H1 (cell line): ENCODE measurements around the gene TIMM8A. TPM values are rescaled to one million over a fixed set of nuclear protein-coding genes. Genes with fewer than 3 reads are reported as not detected.

Experiments used
- CTCF ChIA-PET: fragments of 300-600 bp; sonication (Branson Sonifier 250); formaldehyde crosslinking; loops from one replicate; lab custom pipeline; 2021; ENCODE audit not compliant: partially characterized antibody; lab: Charles Lee
- POLR2A ChIA-PET: fragments of 300-600 bp; sonication (Branson Sonifier 250); formaldehyde crosslinking; loops from one replicate; lab custom pipeline; 2021; ENCODE audit warnings: inconsistent platforms; ENCODE audit not compliant: partially characterized antibody; lab: Charles Lee
- DNase-seq, 2 experiments: peaks; one replicate each; pipeline versions ENCODE4 v3.0.0 to v3.0.0-alpha.2; 2010 to 2022; ENCODE audit warnings: low spot score in 2 of 2, low read depth in 1 of 2, mixed read lengths in 1 of 2
- FAIRE-seq: peaks from 2 replicates; lab custom pipeline; 2011; peaks lifted over from hg19 to GRCh38; lab: Jason Lieb, UNC
- H2AFZ ChIP-seq: 2 replicates; pipeline ENCODE4 v1.8.1; 2012; ENCODE audit warnings: low read length, inconsistent platforms
- H2AK5ac ChIP-seq: 2 replicates; pipeline ENCODE4 v1.6.1; 2013; ENCODE audit warnings: low read depth, low read length
- H2BK120ac ChIP-seq: replicated peaks from 2 replicates; pipeline ENCODE3; 2013; ENCODE audit warnings: low read depth, low read length, inconsistent platforms
- H2BK12ac ChIP-seq: 2 replicates; pipeline ENCODE4 v1.6.1; 2013; ENCODE audit warnings: low read depth, low read length
- H2BK15ac ChIP-seq: 2 replicates; pipeline ENCODE4 v1.6.1; 2013; ENCODE audit warnings: low read length
- H2BK20ac ChIP-seq: 2 replicates; pipeline ENCODE4 v1.6.1; 2013; ENCODE audit warnings: low read length
- H2BK5ac ChIP-seq: 2 replicates; pipeline ENCODE4 v1.6.1; 2013; ENCODE audit warnings: low read depth, low read length
- H3K14ac ChIP-seq: 2 replicates; pipeline ENCODE4 v1.6.1; 2013; ENCODE audit warnings: inconsistent platforms; ENCODE audit not compliant: insufficient read length
- H3K18ac ChIP-seq: 2 replicates; pipeline ENCODE4 v1.6.1; 2013; ENCODE audit warnings: low read length; ENCODE audit errors: extremely low read depth
- H3K23ac ChIP-seq: 2 replicates; pipeline ENCODE4 v1.6.1; 2013; ENCODE audit warnings: inconsistent platforms; ENCODE audit not compliant: insufficient read length
- H3K23me2 ChIP-seq: 2 replicates; pipeline ENCODE4 v1.6.1; 2013; ENCODE audit warnings: low read depth, low read length
- H3K27ac ChIP-seq: 2 replicates; pipeline ENCODE4 v1.6.1; 2011; ENCODE audit warnings: low read depth, low read length, inconsistent platforms
- H3K27me3 ChIP-seq, 4 experiments: replicated peaks in 1 of 4; 1 replicate in 1 of 4; 2 replicates in 3 of 4; pipeline versions ENCODE4 v1.6.1 to v1.8.1; 2011 to 2013; ENCODE audit warnings: low read length in 3 of 4, mild to moderate bottlenecking in 3 of 4, inconsistent platforms in 2 of 4, mixed read lengths in 2 of 4, moderate library complexity in 1 of 4; ENCODE audit not compliant: control insufficient read depth in 3 of 4, insufficient read depth in 3 of 4; ENCODE audit errors: extremely low read depth in 1 of 4
- H3K36me3 ChIP-seq, 4 experiments: 2 replicates each; pipeline versions ENCODE4 v1.6.1 to v1.8.1; 2011 to 2013; ENCODE audit warnings: mild to moderate bottlenecking in 4 of 4, low read length in 3 of 4, moderate library complexity in 2 of 4, control low read depth in 1 of 4, inconsistent platforms in 1 of 4; ENCODE audit not compliant: insufficient read depth in 4 of 4, control insufficient read depth in 2 of 4
- H3K4ac ChIP-seq: replicated peaks from 2 replicates; pipeline ENCODE3; 2013; ENCODE audit warnings: low read length, low read depth, mixed read lengths, inconsistent platforms; ENCODE audit not compliant: insufficient read length
- H3K4me1 ChIP-seq, 4 experiments: replicated peaks in 1 of 4; 1 replicate in 1 of 4; 2 replicates in 3 of 4; pipeline versions ENCODE4 v1.6.1 to v1.8.1; 2011 to 2013; ENCODE audit warnings: low read length in 3 of 4, inconsistent platforms in 2 of 4, mixed read lengths in 1 of 4; ENCODE audit not compliant: insufficient read depth in 4 of 4, control insufficient read depth in 3 of 4
- H3K4me2 ChIP-seq, 2 experiments: 2 replicates each; pipeline versions ENCODE4 v1.6.1 to v1.8.1; 2011 to 2013; ENCODE audit warnings: low read depth in 2 of 2, low read length in 2 of 2, control low read depth in 1 of 2, inconsistent platforms in 1 of 2, mild to moderate bottlenecking in 1 of 2; ENCODE audit not compliant: insufficient read depth in 1 of 2
- H3K4me3 ChIP-seq, 4 experiments: fragments of 200-600, 300-600 bp in 1 of 4; sonication (generic), shearing (Covaris generic), sonication (Bioruptor Twin) in 1 of 4; 2 replicates each; pipeline versions ENCODE4 v1.5.1 to v1.8.1; 2011 to 2016; ENCODE audit warnings: low read length in 4 of 4, low read depth in 3 of 4, control low read depth in 2 of 4, inconsistent platforms in 2 of 4, mild to moderate bottlenecking in 2 of 4, mixed read lengths in 1 of 4, moderate library complexity in 1 of 4; ENCODE audit not compliant: insufficient read depth in 2 of 4; ENCODE audit errors: extremely low read depth in 1 of 4
- H3K56ac ChIP-seq: replicated peaks from 2 replicates; pipeline ENCODE3; 2013; ENCODE audit warnings: low read depth, mild to moderate bottlenecking, mixed read lengths, low read length, inconsistent platforms; ENCODE audit not compliant: insufficient read length
- H3K79me1 ChIP-seq: 2 replicates; pipeline ENCODE4 v1.6.1; 2013; ENCODE audit warnings: low read depth, low read length, control low read depth
- H3K79me2 ChIP-seq, 2 experiments: 2 replicates each; pipeline versions ENCODE4 v1.6.1 to v1.8.1; 2012 to 2013; ENCODE audit warnings: low read length in 2 of 2, mild to moderate bottlenecking in 2 of 2, inconsistent platforms in 1 of 2; ENCODE audit not compliant: insufficient read depth in 2 of 2, control insufficient read depth in 1 of 2
- H3K9ac ChIP-seq, 4 experiments: replicated peaks in 1 of 4; 1 replicate in 1 of 4; 2 replicates in 3 of 4; pipeline versions ENCODE4 v1.6.1 to v1.8.1; 2011 to 2013; ENCODE audit warnings: low read depth in 3 of 4, low read length in 3 of 4, control low read depth in 2 of 4, mild to moderate bottlenecking in 2 of 4, moderate library complexity in 2 of 4, inconsistent platforms in 1 of 4; ENCODE audit errors: extremely low read depth in 1 of 4
- H3K9me3 ChIP-seq, 2 experiments: 2 replicates each; pipeline versions ENCODE4 v1.6.1 to v1.8.1; 2012 to 2013; ENCODE audit warnings: mild to moderate bottlenecking in 2 of 2, moderate library complexity in 2 of 2, control low read depth in 1 of 2, inconsistent platforms in 1 of 2, low read depth in 1 of 2, low read length in 1 of 2, mixed read lengths in 1 of 2; ENCODE audit not compliant: insufficient read depth in 2 of 2
- H4K20me1 ChIP-seq, 2 experiments: replicated peaks in 1 of 2; 2 replicates each; pipeline versions ENCODE3 to v1.8.1; 2011 to 2013; ENCODE audit warnings: inconsistent platforms in 2 of 2, low read length in 2 of 2, mild to moderate bottlenecking in 1 of 2; ENCODE audit not compliant: insufficient read depth in 2 of 2, control insufficient read depth in 1 of 2
- H4K5ac ChIP-seq: 2 replicates; pipeline ENCODE4 v1.6.1; 2013; ENCODE audit warnings: low read length, low read depth, mixed read lengths, inconsistent platforms; ENCODE audit not compliant: insufficient read length
- H4K8ac ChIP-seq: 2 replicates; pipeline ENCODE4 v1.8.0; 2013; ENCODE audit warnings: mild to moderate bottlenecking, moderate library complexity, low read length, inconsistent platforms; ENCODE audit not compliant: insufficient read depth; ENCODE audit errors: extremely low read depth
- H4K91ac ChIP-seq: replicated peaks from 2 replicates; pipeline ENCODE3; 2013; ENCODE audit warnings: low read length, mixed read lengths, inconsistent platforms; ENCODE audit not compliant: insufficient read length
- WGBS, 2 experiments: shearing (Covaris generic) in 1 of 2; methylation state at CpG; one replicate each; pipeline versions ENCODE4 v1.1.6 to v1.1.7; 2013 to 2015; ENCODE audit warnings: low lambda C conversion rate in 2 of 2, mixed read lengths in 2 of 2, inconsistent platforms in 1 of 2, low coverage in 1 of 2, missing lambda C conversion rate in 1 of 2; ENCODE audit not compliant: insufficient replicate concordance in 2 of 2, insufficient coverage in 1 of 2, insufficient read length in 1 of 2; ENCODE audit errors: extremely low coverage in 1 of 2, missing lambda C conversion rate in 1 of 2; 5-methylcytosine and 5-hydroxymethylcytosine counted together
- polyA plus RNA-seq, 7 experiments: library from polyadenylated mRNA; depleted of rRNA in 3 of 7; stranded (reverse) in 5 of 7; unstranded in 2 of 7; fragments of >200 nt in 5 of 7; fragments of 200-250 nt in 2 of 7; gene quantifications; 1 replicate in 5 of 7; 2 replicates in 1 of 7; 4 replicates in 1 of 7; pipeline versions ENCODE4 v1.2.1 to v1.2.3, GENCODE V29; 2011 to 2013; ENCODE audit warnings: missing spikeins in 2 of 7, mixed read lengths in 2 of 7
- total RNA-seq: library from RNA; stranded (reverse); fragmentation: NEBNext Ultra II Directional; extraction: Animal tissue kit (Norgen Biotek cat#: 25700); gene quantifications from 2 replicates; pipeline ENCODE4 v1.2.1, GENCODE V29; 2021

Gene TIMM8A
- total and polyA plus RNA-seq, 2 of the 8 experiments (the other 6 are each of a cell fraction or from before 2014, with no cell fraction given) = 16.1 to 38.1 TPM

GRCh38 chrX:101393530-101394305 lies 45.2 kb upstream of the TIMM8A start:
- ChIA-PET CTCF (no interaction called here), POLR2A (interaction anchor here (0.6 to 4.0 kb wide), 10 partner anchors 9 to 362 kb away, joined by 3 to 45 read pairs (median 4); partner anchors contain the start of gene TIMM8A)
- 90% methylated on average over 10 of the region's 11 CpGs; no CpG with 5 or more reads in 1 of the 2 experiments for WGBS, 2 experiments
- Histone ChIP-seq H2BK15ac (no peak overlapping the region), H3K4me1 (no peaks in the 10 kb centered on the region; a peak in 1 of 7 replicates), H3K23me2 (peaks cover 4% of the 10 kb centered on the region; the same call in 1 of the 2 replicates), H4K5ac (no peak overlapping the region), H3K9ac (no peak overlapping the region), H3K9me3 (no peaks in the 10 kb centered on the region), H2BK5ac (no peak overlapping the region), H3K4ac (no peak overlapping the region), H2BK12ac (no peak overlapping the region), H3K14ac (no peak overlapping the region), H3K4me3 (no peak overlapping the region), H2BK120ac (no peak overlapping the region), H2AFZ (no peak overlapping the region), H3K56ac (no peak overlapping the region), H3K79me2 (peaks cover 0 to 23% of the 10 kb centered on the region in 2 experiments; a peak in 2 of 4 replicates), H3K18ac (no peak overlapping the region), H4K20me1 (peaks cover 0 to 2% of the 10 kb centered on the region in 2 experiments), H4K8ac (no peak overlapping the region), H3K27ac (no peak overlapping the region), H3K27me3 (no peaks in the 10 kb centered on the region), H4K91ac (no peak overlapping the region), H3K4me2 (peak overlapping the region in 1 of 2 experiments; percentile 56; a peak in 1 of 4 replicates), H2AK5ac (no peak overlapping the region), H3K36me3 (peaks cover 6 to 45% (median 18%) of the 10 kb centered on the region in 4 experiments), H2BK20ac (no peak overlapping the region), H3K79me1 (no peaks in the 10 kb centered on the region), H3K23ac (no peak overlapping the region)
- FAIRE-seq = no peak
- no peak for DNase-seq
